WERI-Rb-1 (cell line): ENCODE results near the gene RRAD.

ENCODE experiments used
- DNase-seq: peaks from one replicate; pipeline ENCODE4 v3.0.0-alpha.2; 2020
- H3K27ac ChIP-seq: fragments of 250-450 bp; sonication (Bioruptor Pico); 2 replicates; pipeline ENCODE4 v1.5.1; 2020; ENCODE audit warnings: mild to moderate bottlenecking, moderate library complexity
- H3K27me3 ChIP-seq: fragments of 250-450 bp; sonication (Bioruptor Pico); 2 replicates; pipeline ENCODE4 v1.5.1; 2021; ENCODE audit warnings: mild to moderate bottlenecking, low read depth, moderate library complexity; ENCODE audit not compliant: insufficient read depth, severe bottlenecking
- H3K36me3 ChIP-seq: fragments of 250-450 bp; sonication (Bioruptor Pico); 2 replicates; pipeline ENCODE4 v1.5.1; 2020; ENCODE audit warnings: mild to moderate bottlenecking, moderate library complexity
- H3K4me3 ChIP-seq: 2 replicates; pipeline ENCODE4 v1.5.1; 2011; ENCODE audit warnings: low read depth, mild to moderate bottlenecking, control low read depth, low read length
- H3K9me3 ChIP-seq: fragments of 250-450 bp; sonication (Bioruptor Pico); 2 replicates; pipeline ENCODE4 v1.5.1; 2021; ENCODE audit warnings: mild to moderate bottlenecking, moderate library complexity; ENCODE audit not compliant: severe bottlenecking
- TF ChIP-seq, protein P1 (sequence below): IDR thresholded peaks from 2 replicates; pipeline ENCODE4 v1.5.1; 2011; ENCODE audit warnings: low read depth, mild to moderate bottlenecking, control low read depth, inconsistent platforms, low read length

The RRAD gene

DNA sequence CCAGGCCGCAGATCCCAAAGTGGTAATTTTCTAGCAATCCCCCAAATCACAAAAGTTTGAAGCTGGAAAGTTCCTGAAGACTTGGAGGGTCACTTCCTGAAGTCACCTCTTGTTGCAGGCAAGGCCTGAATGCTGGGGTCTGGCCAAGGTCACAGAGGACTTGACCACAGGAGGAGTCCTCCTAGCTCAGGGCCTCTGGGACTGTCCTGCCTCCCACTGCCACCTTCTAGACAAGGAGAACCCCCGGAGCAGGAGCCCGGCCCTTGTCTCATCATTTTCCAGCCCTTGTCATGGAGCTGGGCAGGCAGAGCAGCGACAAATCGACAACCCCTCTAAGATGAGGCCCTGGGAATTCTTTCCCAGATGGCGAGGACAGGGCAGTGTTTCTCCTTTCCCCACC is 7.0 kb downstream of the RRAD start:
- H3K9me3 ChIP-seq = no peaks in the 10 kb centered on the region
- H3K36me3 ChIP-seq = peaks cover 26% of the 10 kb centered on the region
- TF ChIP-seq, protein P1, sequence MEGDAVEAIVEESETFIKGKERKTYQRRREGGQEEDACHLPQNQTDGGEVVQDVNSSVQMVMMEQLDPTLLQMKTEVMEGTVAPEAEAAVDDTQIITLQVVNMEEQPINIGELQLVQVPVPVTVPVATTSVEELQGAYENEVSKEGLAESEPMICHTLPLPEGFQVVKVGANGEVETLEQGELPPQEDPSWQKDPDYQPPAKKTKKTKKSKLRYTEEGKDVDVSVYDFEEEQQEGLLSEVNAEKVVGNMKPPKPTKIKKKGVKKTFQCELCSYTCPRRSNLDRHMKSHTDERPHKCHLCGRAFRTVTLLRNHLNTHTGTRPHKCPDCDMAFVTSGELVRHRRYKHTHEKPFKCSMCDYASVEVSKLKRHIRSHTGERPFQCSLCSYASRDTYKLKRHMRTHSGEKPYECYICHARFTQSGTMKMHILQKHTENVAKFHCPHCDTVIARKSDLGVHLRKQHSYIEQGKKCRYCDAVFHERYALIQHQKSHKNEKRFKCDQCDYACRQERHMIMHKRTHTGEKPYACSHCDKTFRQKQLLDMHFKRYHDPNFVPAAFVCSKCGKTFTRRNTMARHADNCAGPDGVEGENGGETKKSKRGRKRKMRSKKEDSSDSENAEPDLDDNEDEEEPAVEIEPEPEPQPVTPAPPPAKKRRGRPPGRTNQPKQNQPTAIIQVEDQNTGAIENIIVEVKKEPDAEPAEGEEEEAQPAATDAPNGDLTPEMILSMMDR = no peak
- no peak for DNase-seq
- peak overlapping the region; percentile 90 for H3K27ac ChIP-seq
- no peak overlapping the region for H3K4me3 ChIP-seq
- no peaks in the 10 kb centered on the region for H3K27me3 ChIP-seq

DNA sequence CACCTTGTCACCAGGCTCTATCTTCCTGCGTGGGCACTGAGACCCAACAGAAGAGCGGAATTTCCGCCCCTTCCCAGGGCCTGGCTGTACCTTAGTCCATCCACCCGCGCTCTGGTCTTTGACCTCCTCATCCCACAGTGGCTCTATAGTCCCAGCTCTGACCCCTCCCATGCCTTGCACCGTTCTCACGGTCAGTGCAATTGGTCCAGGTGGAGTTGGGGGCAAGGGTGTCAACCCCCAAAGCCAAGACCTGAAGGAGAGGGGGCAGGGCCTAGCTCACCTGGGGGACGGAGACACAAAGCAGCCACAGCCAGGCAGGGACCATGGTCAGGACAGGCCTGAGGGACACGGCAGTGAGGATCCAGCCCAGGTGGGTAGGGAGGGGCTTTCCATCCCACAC is 7.6 kb downstream of the RRAD start:
- H3K27ac ChIP-seq = peak overlapping the region; percentile 90
- TF ChIP-seq, protein P1 = no peak
- peaks cover 19% of the 10 kb centered on the region for H3K36me3 ChIP-seq
- no peaks in the 10 kb centered on the region for H3K27me3 ChIP-seq
- no peaks in the 10 kb centered on the region for H3K9me3 ChIP-seq
- no peak for DNase-seq
- no peak overlapping the region for H3K4me3 ChIP-seq

DNA sequence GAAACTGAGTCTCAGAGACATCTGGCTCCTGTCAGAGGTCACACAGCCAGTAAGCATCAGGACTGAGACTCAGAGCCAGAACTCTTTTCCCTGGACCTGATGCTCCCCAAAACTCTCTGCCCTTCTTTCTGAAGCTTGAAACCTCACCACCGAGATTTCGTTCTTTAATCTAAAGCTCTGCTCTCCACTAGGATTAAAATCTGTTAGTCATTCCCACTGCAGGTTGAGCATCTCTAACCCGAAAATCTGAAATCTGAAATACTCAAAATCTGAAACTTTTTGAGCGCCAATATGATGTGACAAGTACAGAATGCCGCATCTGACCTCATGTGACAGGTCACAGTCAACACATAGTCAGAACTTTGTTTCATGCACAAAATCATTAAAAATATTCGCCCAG is 8.8 kb downstream of the RRAD start:
- no peaks in the 10 kb centered on the region for H3K9me3 ChIP-seq
- peaks cover 7% of the 10 kb centered on the region for H3K36me3 ChIP-seq
- TF ChIP-seq, protein P1 = no peak
- H3K27ac ChIP-seq = no peak overlapping the region
- no peak overlapping the region for H3K4me3 ChIP-seq
- DNase-seq = no peak
- H3K27me3 ChIP-seq = no peaks in the 10 kb centered on the region

DNA sequence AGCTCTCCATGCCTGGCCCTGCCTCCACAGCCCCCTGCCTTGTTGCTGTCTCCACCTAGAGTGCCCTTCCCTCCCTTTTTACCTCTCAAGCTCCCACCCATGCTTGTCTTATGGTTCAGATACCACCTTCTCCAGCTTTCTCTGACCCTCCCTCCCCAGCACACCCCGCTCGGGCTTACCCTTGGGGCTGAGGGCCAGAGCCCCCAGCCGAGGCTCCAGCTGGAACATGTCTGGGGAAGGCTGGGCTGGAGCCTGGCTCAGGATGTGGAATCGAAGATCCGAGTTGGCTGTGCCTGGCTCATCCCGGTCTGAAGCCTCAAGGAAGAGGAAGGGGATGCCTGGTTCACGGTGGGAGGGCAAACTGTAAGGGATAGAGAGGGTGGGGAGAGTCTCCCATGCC is 10.3 kb downstream of the RRAD start:
- Histone ChIP-seq H3K27ac (no peak overlapping the region), H3K36me3 (no peaks in the 10 kb centered on the region), H3K9me3 (no peaks in the 10 kb centered on the region), H3K4me3 (no peak overlapping the region), H3K27me3 (no peaks in the 10 kb centered on the region)
- TF ChIP-seq, protein P1 = no peak
- no peak for DNase-seq

DNA sequence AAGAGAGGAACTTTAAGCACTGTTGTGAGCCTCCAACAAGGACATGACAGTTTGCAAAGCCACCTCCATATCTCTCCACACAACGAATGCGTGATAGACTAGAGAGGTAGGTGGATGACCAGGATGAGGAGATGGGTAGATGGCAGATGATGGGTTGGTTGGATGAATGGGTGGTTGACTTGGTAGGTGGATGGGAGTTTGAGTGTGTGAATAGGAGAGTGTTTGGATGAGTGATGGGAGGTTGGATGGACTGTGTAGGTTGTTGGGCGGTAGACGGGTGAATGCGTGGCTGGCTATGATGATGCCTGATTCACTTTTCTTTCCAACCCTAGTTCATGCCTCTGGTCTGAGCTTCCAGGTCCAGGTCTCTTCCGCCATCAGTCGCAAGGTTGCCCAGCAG is 10.8 kb downstream of the RRAD start:
- DNase-seq = no peak
- Histone ChIP-seq H3K4me3 (no peak overlapping the region), H3K27me3 (no peaks in the 10 kb centered on the region), H3K27ac (no peak overlapping the region), H3K36me3 (no peaks in the 10 kb centered on the region), H3K9me3 (no peaks in the 10 kb centered on the region)
- TF ChIP-seq, protein P1 = no peak

DNA sequence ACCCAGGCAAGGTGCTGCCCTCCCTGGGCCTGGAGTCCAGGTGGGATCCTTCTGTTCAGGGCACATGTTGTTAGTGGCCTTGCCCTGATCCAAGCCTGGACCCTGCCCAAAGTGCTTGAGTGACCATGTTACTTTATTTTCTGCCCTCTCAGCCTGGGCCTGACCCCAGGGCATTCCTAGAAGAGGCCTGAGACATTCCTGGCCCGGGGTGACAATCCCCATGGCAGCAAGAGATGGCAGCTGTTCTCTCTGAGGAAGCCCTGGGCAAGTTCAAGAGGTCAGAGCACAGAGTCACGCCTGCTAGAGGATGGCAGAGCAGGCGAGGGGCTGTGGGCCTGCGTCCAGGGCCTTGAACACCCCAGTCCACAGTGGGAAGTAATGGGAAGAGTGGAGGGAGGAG is 11.6 kb downstream of the RRAD start:
- no peaks in the 10 kb centered on the region for H3K9me3 ChIP-seq
- H3K36me3 ChIP-seq = no peaks in the 10 kb centered on the region
- TF ChIP-seq, protein P1 = no peak
- no peak overlapping the region for H3K27ac ChIP-seq
- H3K27me3 ChIP-seq = no peaks in the 10 kb centered on the region
- no peak for DNase-seq
- no peak overlapping the region for H3K4me3 ChIP-seq
